Cerebellar nuclear complex (tissue), 1 donor: ENCODE measurements around the gene COL12A1.

Experiments used
- DNase-seq, 2 experiments: peaks; one replicate each; lab custom pipeline; 2025; lab: John Stamatoyannopoulos, UW

The COL12A1 gene

GRCh38 chr6:75176076-75176582 lies 29.7 kb downstream of the COL12A1 start:
- DNase-seq: no peak

- no peak for DNase-seq
Observed at GRCh38 chr6:75171986-75172385, 33.9 kb downstream of the COL12A1 start.

GRCh38 chr6:75171567-75171966 lies 34.3 kb downstream of the COL12A1 start:
- no peak for DNase-seq

GRCh38 chr6:75170691-75171560 lies 34.9 kb downstream of the COL12A1 start:
- DNase-seq: no peak

DNA sequence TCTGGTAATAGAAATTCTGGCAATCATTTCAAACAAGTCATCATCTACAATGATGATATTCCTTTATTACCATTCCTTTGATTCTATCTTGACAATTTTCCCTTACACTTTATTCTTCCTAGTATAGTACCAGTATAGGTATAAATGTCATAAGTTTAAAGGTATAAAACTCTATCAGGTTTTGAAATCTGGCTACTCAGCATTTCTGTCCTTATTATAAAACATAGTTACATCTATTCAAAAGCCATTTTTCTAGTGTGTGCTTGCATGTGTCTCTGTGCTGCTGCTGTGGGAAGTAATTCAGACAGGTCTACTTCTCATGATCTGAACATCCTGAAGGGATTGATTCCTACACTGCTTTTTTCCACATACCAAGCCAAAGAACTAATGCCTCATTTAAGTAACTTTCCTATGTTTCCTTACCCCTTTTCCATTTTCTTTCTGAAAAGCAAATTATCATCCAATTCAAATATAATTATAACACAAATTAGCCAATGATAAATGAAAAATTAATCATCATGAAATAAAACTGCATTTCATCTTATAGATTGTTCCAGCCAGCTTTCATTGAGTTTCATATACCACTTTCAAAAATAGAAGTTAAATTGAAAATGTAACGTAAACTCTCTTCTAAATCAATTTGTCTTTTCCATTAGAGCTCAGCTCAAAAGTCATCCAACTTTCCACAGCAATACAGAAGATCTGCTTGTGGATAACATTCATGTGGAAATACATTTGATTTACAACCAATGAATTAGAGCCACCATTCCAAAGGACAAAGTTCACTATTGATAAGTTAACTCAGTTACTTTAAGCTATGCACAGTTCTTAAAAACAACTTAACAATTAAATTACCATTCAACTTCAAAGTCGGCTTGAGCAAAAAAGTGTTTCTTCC lies 35.9 kb downstream of the COL12A1 start:
- DNase-seq: no peak

DNA sequence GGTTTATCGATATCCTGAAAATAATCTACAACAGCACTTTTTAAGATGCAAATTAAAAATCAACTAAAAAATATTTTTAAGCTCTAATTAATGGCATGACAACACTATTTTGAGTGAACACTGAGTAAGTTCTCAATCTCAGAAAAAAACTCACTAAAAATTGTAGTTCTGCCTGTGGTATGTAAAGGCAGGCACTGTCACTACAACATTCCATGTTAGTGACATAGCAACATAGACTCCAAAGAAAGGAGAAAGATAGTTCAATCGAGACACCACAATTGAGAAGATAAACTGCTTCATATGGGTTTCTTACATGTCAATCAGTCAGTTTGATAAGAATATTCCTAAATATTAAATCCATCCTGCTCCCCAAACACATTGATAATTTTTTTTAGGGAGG lies 38.0 kb downstream of the COL12A1 start:
- DNase-seq: no peak

- no peak for DNase-seq
Observed at GRCh38 chr6:75167325-75167724, 38.5 kb downstream of the COL12A1 start.

DNA sequence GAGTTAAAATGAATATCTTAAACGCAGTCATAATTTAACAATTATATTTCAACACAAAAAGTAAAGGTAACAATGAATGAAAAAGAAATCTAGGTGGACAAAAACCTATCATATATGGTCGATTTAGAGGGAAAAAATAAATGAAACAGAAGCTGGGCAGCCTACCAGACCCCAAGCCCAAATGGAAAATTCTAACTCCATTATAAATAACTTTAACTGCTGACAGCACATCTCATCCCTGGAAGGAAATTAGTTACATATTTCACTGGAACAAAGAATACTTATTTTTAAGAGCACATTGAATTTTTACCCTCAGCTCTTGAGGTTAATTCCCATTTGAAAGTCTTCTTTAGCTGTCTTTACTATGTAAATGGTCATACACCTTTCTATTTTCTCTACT lies 39.1 kb downstream of the COL12A1 start:
- DNase-seq: no peak

- DNase-seq: no peak
Observed at GRCh38 chr6:75166236-75166635, 39.6 kb downstream of the COL12A1 start.

DNA sequence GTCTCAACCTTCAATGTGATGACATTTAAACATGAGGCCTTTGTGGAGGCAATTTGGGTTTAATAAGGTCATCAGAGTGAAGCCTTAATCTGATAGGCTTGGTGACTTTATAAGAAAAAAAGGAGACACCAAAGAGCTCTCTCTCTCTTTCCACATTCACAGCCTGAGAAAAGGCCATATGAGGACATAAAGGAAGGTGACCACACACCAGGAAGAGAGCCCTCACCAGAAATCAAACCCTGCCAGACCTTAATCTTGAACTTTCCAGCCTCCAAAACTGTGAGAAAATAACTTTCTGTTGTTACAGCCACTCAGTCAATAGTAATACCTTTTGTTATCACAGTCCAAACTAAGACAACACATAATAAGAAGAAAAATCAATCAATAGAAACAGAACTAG lies 47.7 kb downstream of the COL12A1 start:
- DNase-seq: no peak

DNA sequence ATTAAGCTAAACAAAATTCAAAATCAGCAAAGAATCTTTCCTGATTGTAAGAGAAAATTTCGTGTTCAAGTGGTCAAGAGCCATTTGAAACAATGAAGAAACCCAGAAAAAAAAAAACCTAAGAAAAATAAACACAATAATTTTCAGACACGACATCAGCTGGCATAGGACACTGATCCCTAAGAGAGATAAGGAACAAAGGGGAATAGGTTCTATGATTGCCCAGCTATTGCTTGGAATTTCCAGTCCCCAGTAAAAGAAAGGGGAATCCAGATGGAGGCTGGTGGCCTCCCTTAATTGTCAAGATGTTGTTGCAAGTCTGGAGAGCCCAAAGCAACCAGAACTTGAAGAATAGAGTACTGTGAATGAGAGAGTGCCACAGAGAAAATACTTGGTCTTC lies 48.5 kb downstream of the COL12A1 start:
- DNase-seq: no peak

GRCh38 chr6:75156186-75156878 lies 49.5 kb downstream of the COL12A1 start:
- DNase-seq: no peak

GRCh38 chr6:75155631-75156030 lies 50.2 kb downstream of the COL12A1 start:
- no peak for DNase-seq

- no peak for DNase-seq
Observed at GRCh38 chr6:75154973-75155372, 50.9 kb downstream of the COL12A1 start.

DNA sequence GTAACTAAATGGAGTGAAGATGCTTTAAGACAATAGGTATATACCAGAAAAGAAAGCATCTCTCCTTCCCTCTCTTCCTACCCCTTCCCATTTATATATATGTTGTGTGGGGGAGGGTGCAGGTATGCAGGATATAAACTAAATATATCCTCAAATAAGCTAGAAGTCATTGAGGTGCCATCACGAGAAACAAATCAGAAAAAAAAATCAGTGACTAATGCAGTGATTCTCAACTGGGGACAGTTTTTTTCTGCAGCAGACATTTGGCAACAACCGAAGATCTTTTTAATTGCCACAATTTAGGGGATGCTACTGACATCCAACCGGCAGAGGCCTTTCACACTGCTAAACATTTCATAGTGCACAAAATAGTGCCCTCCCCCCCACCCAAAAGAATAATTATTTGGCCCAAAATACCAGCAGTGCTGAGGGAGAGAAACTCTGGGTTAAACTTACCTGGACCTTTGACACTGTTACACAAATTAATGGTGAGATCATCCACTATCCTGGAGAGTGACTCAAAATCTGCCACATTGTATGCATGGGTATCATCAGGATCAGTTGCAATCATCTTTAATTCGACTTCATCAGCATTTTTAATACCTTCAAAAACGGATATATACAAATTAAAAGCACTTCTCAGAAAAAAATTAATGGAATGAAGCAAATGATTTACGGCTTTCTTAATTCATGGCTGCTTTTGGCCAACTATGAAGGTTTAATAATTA lies 55.0 kb downstream of the COL12A1 start:
- no peak for DNase-seq

DNA sequence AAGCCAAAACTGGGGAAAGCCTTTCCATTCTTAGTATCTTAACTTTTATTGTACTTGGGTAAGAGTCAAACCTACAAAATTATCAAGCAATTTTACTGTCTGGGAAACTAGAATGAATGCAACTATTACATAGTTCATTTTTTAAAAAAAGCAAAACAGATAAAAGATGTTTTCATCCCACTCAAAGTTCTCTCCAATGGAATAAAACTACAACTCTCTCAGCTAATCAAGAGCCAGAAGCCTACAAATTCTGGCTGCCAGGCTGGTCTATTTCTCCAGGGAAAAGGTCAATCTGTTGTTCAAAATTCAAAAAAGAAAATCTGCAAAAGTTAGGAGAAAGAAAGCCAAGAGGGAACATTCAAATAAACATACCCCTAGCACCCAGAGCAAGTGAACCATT lies 56.2 kb downstream of the COL12A1 start:
- no peak for DNase-seq

- no peak for DNase-seq
Observed at GRCh38 chr6:75149240-75149639, 56.6 kb downstream of the COL12A1 start.

GRCh38 chr6:75147512-75147911 lies 58.3 kb downstream of the COL12A1 start:
- DNase-seq: no peak

- DNase-seq: no peak
Observed at GRCh38 chr6:75145976-75146375, 59.9 kb downstream of the COL12A1 start.

DNA sequence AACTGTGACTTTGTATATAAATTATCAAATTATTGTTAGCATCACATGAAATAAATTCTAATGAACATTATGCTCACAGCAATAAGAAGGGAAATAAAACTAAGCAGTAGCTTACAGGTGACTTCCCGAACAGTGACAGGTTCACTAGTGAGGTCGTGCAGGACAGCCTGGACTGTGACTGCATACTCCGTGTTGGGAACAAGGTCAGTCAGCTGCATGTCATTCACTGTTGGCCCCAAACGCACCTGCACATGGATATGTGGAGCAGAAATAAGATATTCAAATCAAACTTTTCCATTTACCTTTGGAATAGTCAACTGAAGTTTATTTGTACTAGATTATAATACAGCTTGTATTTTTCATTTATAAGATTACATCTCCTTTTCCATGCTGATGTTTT lies 60.6 kb downstream of the COL12A1 start:
- DNase-seq: no peak

DNA sequence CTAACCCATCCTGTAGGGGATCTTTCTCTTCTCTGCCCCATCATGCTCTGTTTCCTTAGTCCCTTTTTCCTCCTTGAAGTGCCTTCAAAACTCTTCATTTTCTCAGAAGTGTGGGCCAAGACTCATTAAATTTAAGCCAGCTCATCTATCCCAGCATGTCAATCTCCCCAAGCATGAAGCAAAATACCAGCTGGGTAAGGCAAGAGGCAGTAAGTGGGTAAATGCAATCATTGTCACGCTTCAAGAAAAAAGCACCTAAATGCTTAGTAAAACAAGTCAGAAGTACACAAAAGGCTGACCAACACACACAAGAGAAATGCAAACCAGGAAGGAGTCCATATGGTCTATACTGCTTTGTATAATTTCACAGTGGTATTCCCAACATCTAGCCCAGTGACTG lies 61.5 kb downstream of the COL12A1 start:
- DNase-seq: no peak

DNA sequence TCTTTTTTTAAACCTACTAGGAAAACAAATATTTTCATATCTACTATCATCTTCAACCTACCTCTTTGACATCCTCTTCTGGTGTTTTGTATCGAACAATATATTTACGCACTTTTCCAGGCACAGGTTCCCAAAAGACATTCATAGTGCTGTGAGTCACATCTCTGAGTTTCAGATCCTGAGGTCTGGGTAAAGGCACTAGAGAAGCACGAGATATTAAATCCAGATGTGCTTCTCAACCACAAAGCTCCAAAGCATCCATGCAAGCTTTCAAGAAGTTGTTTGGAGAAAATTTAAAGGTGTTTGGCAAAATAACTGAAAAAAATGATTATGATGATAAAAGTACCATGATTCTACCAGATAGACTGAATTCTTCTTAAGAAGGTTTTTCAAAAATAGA lies 62.7 kb downstream of the COL12A1 start:
- no peak for DNase-seq
